Measurements from ENCODE around the gene OR10H5. TPM values are rescaled to one million over a fixed set of nuclear protein-coding genes. Genes with fewer than 3 reads are reported as not detected.
A peak's percentile ranks its signal among the peaks of the same experiment; 100 is the strongest.
"Not testable (repeated sequence)": the region's sequence is repeated elsewhere in the genome, so short reads cannot be mapped to it uniquely, and the experiment has no call there.

Gene OR10H5
- total and polyA plus RNA-seq, 7 experiments from 2014 or later = not detected

- intact Hi-C loops (cut with micrococcal nuclease) = no loop called here
- Histone ChIP-seq H3K36me3 (ENCODE audit: control insufficient read depth in 2 of 3, insufficient read depth in 3 of 3, low read length in 3 of 3) (no peaks in the 10 kb centered on the region), H3K4me1 (ENCODE audit: control insufficient read depth in 2 of 2, insufficient read depth in 2 of 2, low read length in 2 of 2) (no peaks in the 10 kb centered on the region), H3K9me3 (ENCODE audit: control insufficient read depth in 2 of 3, low read length in 3 of 3) (no peaks in the 10 kb centered on the region), H3K27ac (ENCODE audit: low read depth, low read length) (no peak overlapping the region), H3K27me3 (ENCODE audit: control insufficient read depth in 2 of 2, insufficient read depth in 2 of 2, low read length in 2 of 2) (no peaks in the 10 kb centered on the region), H3K4me3 (ENCODE audit: low read length) (no peak overlapping the region)
- POLR2A ChIA-PET = interaction anchor here (0.7 kb wide), 1 partner anchor 15 kb away, joined by 3 read pairs; no protein-coding TSS in a partner anchor
- peaks cover 0 to 4% (median 0%) of the 10 kb centered on the region in 7 donors for H3K4me1 Mint-ChIP-seq
- CTCF ChIA-PET = no interaction called here
- DNase-seq = no peak
- H3K36me3 Mint-ChIP-seq = no peaks in the 10 kb centered on the region
- H3K4me3 Mint-ChIP-seq = no peak overlapping the region
- ATAC-seq = peak; percentile 40
- no peak overlapping the region for H3K27ac Mint-ChIP-seq
- H3K27me3 Mint-ChIP-seq = peaks cover 0 to 9% (median 0%) of the 10 kb centered on the region in 5 donors
- H3K9me3 Mint-ChIP-seq = peaks cover 0 to 2% (median 0%) of the 10 kb centered on the region in 11 donors
These were observed 33.2 kb downstream of the OR10H5 start for GRCh38 chr19:15820646-15821045.

DNA sequence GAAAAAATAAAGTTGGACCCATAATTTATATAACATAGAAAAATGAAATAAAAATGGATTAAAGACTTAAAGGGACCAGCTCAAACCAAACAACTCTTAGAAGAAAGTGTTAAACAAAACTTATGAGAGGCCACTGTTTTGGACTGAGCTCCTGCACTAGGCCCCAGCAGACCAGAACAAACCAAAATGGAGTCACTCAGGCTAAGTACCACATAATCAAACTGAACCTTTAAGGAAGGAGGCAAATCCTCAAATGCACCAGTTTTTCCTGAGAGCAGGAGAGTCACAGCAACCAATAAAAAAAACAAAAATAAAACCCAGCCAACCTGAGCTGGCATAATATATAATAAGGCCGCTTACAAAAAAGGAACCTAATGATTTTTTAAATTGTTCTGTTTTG, 38.3 kb downstream of the OR10H5 start:
- Histone ChIP-seq H3K4me3 (ENCODE audit: low read length) (no peak overlapping the region), H3K36me3 (ENCODE audit: control insufficient read depth in 2 of 3, insufficient read depth in 3 of 3, low read length in 3 of 3) (no peaks in the 10 kb centered on the region), H3K27me3 (ENCODE audit: control insufficient read depth in 2 of 2, insufficient read depth in 2 of 2, low read length in 2 of 2) (no peaks in the 10 kb centered on the region), H3K9me3 (ENCODE audit: control insufficient read depth in 2 of 3, low read length in 3 of 3) (no peaks in the 10 kb centered on the region), H3K27ac (ENCODE audit: low read depth, low read length) (no peak overlapping the region), H3K4me1 (ENCODE audit: control insufficient read depth in 2 of 2, insufficient read depth in 2 of 2, low read length in 2 of 2) (no peaks in the 10 kb centered on the region)
- intact Hi-C loops (cut with micrococcal nuclease) = no loop called here
- ChIA-PET CTCF (interaction anchor here (0.6 kb wide), 1 partner anchor 15 kb away, joined by 3 read pairs; no protein-coding TSS in a partner anchor), POLR2A (interaction anchor here (1.4 kb wide), 1 partner anchor 11 kb away, joined by 4 read pairs; no protein-coding TSS in a partner anchor)
- Mint-ChIP-seq H3K27me3 (peaks cover 0 to 17% (median 0%) of the 10 kb centered on the region in 5 donors), H3K9me3 (peaks cover 0 to 1% (median 0%) of the 10 kb centered on the region in 11 donors), H3K36me3 (no peaks in the 10 kb centered on the region), H3K27ac (peak overlapping the region in 1 of 9 donors; percentile 33), H3K4me3 (no peak overlapping the region), H3K4me1 (peaks cover 0 to 20% (median 0%) of the 10 kb centered on the region in 7 donors)
- no peak for ATAC-seq
- no peak for DNase-seq

DNA sequence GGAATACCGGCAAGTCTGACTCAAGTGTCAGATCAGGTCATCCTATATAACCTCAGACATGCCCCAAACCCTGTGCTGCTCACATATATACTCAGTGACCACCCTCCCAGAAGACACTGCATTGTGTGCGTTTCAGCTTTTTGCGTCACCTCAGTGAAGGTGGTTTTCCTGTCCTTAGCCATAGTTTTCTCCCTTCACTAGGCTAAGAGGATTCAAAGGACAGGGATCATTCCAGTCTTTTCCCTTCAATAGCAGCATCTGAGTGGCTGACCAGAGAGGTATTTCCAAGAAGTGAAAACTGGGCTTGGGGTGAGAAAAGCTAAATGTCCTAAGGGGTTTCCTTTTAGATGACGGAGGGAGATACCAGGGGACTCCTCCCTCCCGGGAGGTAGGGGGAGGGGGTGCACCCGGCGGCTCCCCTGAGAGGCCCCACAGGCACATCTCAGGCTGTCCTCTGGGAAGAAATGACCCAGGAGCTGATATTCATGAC, 40.7 kb downstream of the OR10H5 start:
- intact Hi-C loops (cut with micrococcal nuclease) = no loop called here
- DNase-seq (no peak), ATAC-seq (no peak)
- ChIA-PET CTCF (no interaction called here), POLR2A (no interaction called here)
- no peaks in the 10 kb centered on the region for H3K27me3 ChIP-seq (ENCODE audit: control insufficient read depth in 2 of 2, insufficient read depth in 2 of 2, low read length in 2 of 2)
- peaks cover 0 to 17% (median 0%) of the 10 kb centered on the region in 5 donors for H3K27me3 Mint-ChIP-seq
- peaks cover 0 to 23% (median 0%) of the 10 kb centered on the region in 7 donors for H3K4me1 Mint-ChIP-seq
- no peak overlapping the region for H3K27ac Mint-ChIP-seq
- H3K9me3 ChIP-seq (ENCODE audit: control insufficient read depth in 2 of 3, low read length in 3 of 3) = no peaks in the 10 kb centered on the region
- H3K36me3 Mint-ChIP-seq = no peaks in the 10 kb centered on the region
- no peak overlapping the region for H3K4me3 Mint-ChIP-seq
- H3K9me3 Mint-ChIP-seq = peaks cover 0 to 1% (median 0%) of the 10 kb centered on the region in 11 donors
- H3K36me3 ChIP-seq (ENCODE audit: control insufficient read depth in 2 of 3, insufficient read depth in 3 of 3, low read length in 3 of 3) = no peaks in the 10 kb centered on the region
- H3K27ac ChIP-seq (ENCODE audit: low read depth, low read length) = no peak overlapping the region
- H3K4me3 ChIP-seq (ENCODE audit: low read length) = no peak overlapping the region
- H3K4me1 ChIP-seq (ENCODE audit: control insufficient read depth in 2 of 2, insufficient read depth in 2 of 2, low read length in 2 of 2) = no peaks in the 10 kb centered on the region

- H3K4me1 Mint-ChIP-seq = peaks cover 0 to 23% (median 0%) of the 10 kb centered on the region in 7 donors
- CTCF ChIA-PET = interaction anchor here (0.6 kb wide), 1 partner anchor 1473 kb away, joined by 3 read pairs; no protein-coding TSS in a partner anchor
- H3K36me3 Mint-ChIP-seq; H3K27me3 ChIP-seq (ENCODE audit: control insufficient read depth in 2 of 2, insufficient read depth in 2 of 2, low read length in 2 of 2); H3K4me3 Mint-ChIP-seq; H3K9me3 Mint-ChIP-seq; POLR2A ChIA-PET; H3K36me3 ChIP-seq (ENCODE audit: control insufficient read depth in 2 of 3, insufficient read depth in 3 of 3, low read length in 3 of 3); H3K9me3 ChIP-seq (ENCODE audit: control insufficient read depth in 2 of 3, low read length in 3 of 3); ATAC-seq; H3K4me1 ChIP-seq (ENCODE audit: control insufficient read depth in 2 of 2, insufficient read depth in 2 of 2, low read length in 2 of 2); DNase-seq; H3K4me3 ChIP-seq (ENCODE audit: low read length); H3K27ac ChIP-seq (ENCODE audit: low read depth, low read length); intact Hi-C loops (cut with micrococcal nuclease): not testable (repeated sequence)
- peaks cover 0 to 17% (median 0%) of the 10 kb centered on the region in 5 donors for H3K27me3 Mint-ChIP-seq
- peak overlapping the region in 1 of 9 donors; percentile 23 for H3K27ac Mint-ChIP-seq
These were observed 41.3 kb downstream of the OR10H5 start for GRCh38 chr19:15828611-15829305.

GRCh38 chr19:15829306-15829698, 41.8 kb downstream of the OR10H5 start:
- Histone ChIP-seq H3K4me1 (ENCODE audit: control insufficient read depth in 2 of 2, insufficient read depth in 2 of 2, low read length in 2 of 2) (no peaks in the 10 kb centered on the region), H3K4me3 (ENCODE audit: low read length) (no peak overlapping the region), H3K36me3 (ENCODE audit: control insufficient read depth in 2 of 3, insufficient read depth in 3 of 3, low read length in 3 of 3) (no peaks in the 10 kb centered on the region), H3K27ac (ENCODE audit: low read depth, low read length) (no peak overlapping the region), H3K27me3 (ENCODE audit: control insufficient read depth in 2 of 2, insufficient read depth in 2 of 2, low read length in 2 of 2) (no peaks in the 10 kb centered on the region), H3K9me3 (ENCODE audit: control insufficient read depth in 2 of 3, low read length in 3 of 3) (no peaks in the 10 kb centered on the region)
- Mint-ChIP-seq H3K9me3 (peaks cover 0 to 1% (median 0%) of the 10 kb centered on the region in 11 donors), H3K27ac (peak overlapping the region in 1 of 9 donors; percentile 31), H3K27me3 (peaks cover 0 to 14% (median 0%) of the 10 kb centered on the region in 5 donors), H3K4me3 (no peak overlapping the region), H3K36me3 (no peaks in the 10 kb centered on the region), H3K4me1 (peaks cover 0 to 23% (median 0%) of the 10 kb centered on the region in 7 donors)
- no peak for DNase-seq
- ChIA-PET CTCF (interaction anchor here (0.6 kb wide), 1 partner anchor 1473 kb away, joined by 3 read pairs; no protein-coding TSS in a partner anchor), POLR2A (no interaction called here)
- intact Hi-C loops (cut with micrococcal nuclease) = no loop called here
- no peak for ATAC-seq

GRCh38 chr19:15829786-15830185, 42.3 kb downstream of the OR10H5 start:
- H3K4me3 ChIP-seq (ENCODE audit: low read length) = no peak overlapping the region
- no peaks in the 10 kb centered on the region for H3K4me1 ChIP-seq (ENCODE audit: control insufficient read depth in 2 of 2, insufficient read depth in 2 of 2, low read length in 2 of 2)
- ChIA-PET POLR2A (no interaction called here), CTCF (no interaction called here)
- Mint-ChIP-seq H3K27me3 (peaks cover 0 to 14% (median 0%) of the 10 kb centered on the region in 5 donors), H3K4me1 (peaks cover 0 to 23% (median 0%) of the 10 kb centered on the region in 7 donors), H3K27ac (peak overlapping the region in 2 of 9 donors; percentile 31 to 48), H3K4me3 (no peak overlapping the region), H3K36me3 (no peaks in the 10 kb centered on the region), H3K9me3 (peaks cover 0 to 1% (median 0%) of the 10 kb centered on the region in 11 donors)
- no peaks in the 10 kb centered on the region for H3K36me3 ChIP-seq (ENCODE audit: control insufficient read depth in 2 of 3, insufficient read depth in 3 of 3, low read length in 3 of 3)
- no peak overlapping the region for H3K27ac ChIP-seq (ENCODE audit: low read depth, low read length)
- intact Hi-C loops (cut with micrococcal nuclease) = loop anchor here in 1 of 2 donors (10.0 kb wide), 1 partner anchor 365 kb away; the partner anchor contains the start of gene RASAL3
- no peak for ATAC-seq
- H3K27me3 ChIP-seq (ENCODE audit: control insufficient read depth in 2 of 2, insufficient read depth in 2 of 2, low read length in 2 of 2) = no peaks in the 10 kb centered on the region
- no peaks in the 10 kb centered on the region for H3K9me3 ChIP-seq (ENCODE audit: control insufficient read depth in 2 of 3, low read length in 3 of 3)
- no peak for DNase-seq
